Mucosa of stomach (tissue), 1 donor: ENCODE data around the gene PAXX.
"Not testable (repeated sequence)": the region's sequence is repeated elsewhere in the genome, so short reads cannot be mapped to it uniquely, and the experiment has no call there.

Experiments
- H3K27me3 ChIP-seq: one replicate; pipeline ENCODE4 v1.7.0; 2013; ENCODE audit warnings: mild to moderate bottlenecking, low read length; ENCODE audit not compliant: control insufficient read depth, insufficient read depth
- H3K36me3 ChIP-seq: one replicate; pipeline ENCODE4 v1.7.0; 2013; ENCODE audit warnings: low read length; ENCODE audit not compliant: control insufficient read depth, insufficient read depth
- H3K4me1 ChIP-seq: one replicate; pipeline ENCODE4 v1.7.0; 2013; ENCODE audit warnings: mild to moderate bottlenecking, low read length; ENCODE audit not compliant: control insufficient read depth, insufficient read depth
- H3K4me3 ChIP-seq: one replicate; pipeline ENCODE4 v1.7.0; 2013; ENCODE audit warnings: low read length
- H3K9ac ChIP-seq: one replicate; pipeline ENCODE4 v1.7.0; 2013; ENCODE audit warnings: mild to moderate bottlenecking, low read length, moderate library complexity
- H3K9me3 ChIP-seq: one replicate; pipeline ENCODE4 v1.7.0; 2013; ENCODE audit warnings: mild to moderate bottlenecking, low read length, moderate library complexity; ENCODE audit not compliant: control insufficient read depth
- donor health status: Pancreatic carcinoma.

PAXX gene

GRCh38 chr9:136995362-136995761 is 3.1 kb downstream of the PAXX start:
- H3K36me3 ChIP-seq: no peaks in the 10 kb centered on the region
- no peak overlapping the region for H3K9ac ChIP-seq
- H3K4me3 ChIP-seq: no peak overlapping the region
- no peaks in the 10 kb centered on the region for H3K9me3 ChIP-seq
- H3K4me1 ChIP-seq: peaks cover 40% of the 10 kb centered on the region
- H3K27me3 ChIP-seq: peaks cover 4% of the 10 kb centered on the region

- Histone ChIP-seq H3K9ac (no peak overlapping the region), H3K4me1 (peaks cover 40% of the 10 kb centered on the region), H3K36me3 (no peaks in the 10 kb centered on the region), H3K9me3 (no peaks in the 10 kb centered on the region), H3K27me3 (peaks cover 4% of the 10 kb centered on the region), H3K4me3 (peak overlapping the region; percentile 2)
These were observed 3.6 kb downstream of the PAXX start for GRCh38 chr9:136995772-136996311.

- H3K36me3 ChIP-seq: no peaks in the 10 kb centered on the region
- H3K27me3 ChIP-seq: peaks cover 4% of the 10 kb centered on the region
- peak within 1 kb of the TSS; percentile 52 for H3K9ac ChIP-seq
- no peaks in the 10 kb centered on the region for H3K9me3 ChIP-seq
- peaks cover 40% of the 10 kb centered on the region for H3K4me1 ChIP-seq
- peak within 1 kb of the TSS; percentile 49 for H3K4me3 ChIP-seq
These were observed 4.4 kb downstream of the PAXX start, which contains the start of gene CLIC3 for GRCh38 chr9:136996361-136997292. TSS of gene CLIC3 (minus strand) at chr9:136996568. CDS start at chr9:136996543, 25 bp downstream.

GRCh38 chr9:136997371-136997770 is 5.1 kb downstream of the PAXX start:
- Histone ChIP-seq H3K27me3 (peaks cover 4% of the 10 kb centered on the region), H3K4me1 (peaks cover 40% of the 10 kb centered on the region), H3K36me3 (no peaks in the 10 kb centered on the region), H3K9ac (no peak overlapping the region), H3K9me3 (no peaks in the 10 kb centered on the region), H3K4me3 (no peak overlapping the region)

GRCh38 chr9:136997830-136998234 is 5.6 kb downstream of the PAXX start:
- no peaks in the 10 kb centered on the region for H3K9me3 ChIP-seq
- peaks cover 4% of the 10 kb centered on the region for H3K27me3 ChIP-seq
- H3K36me3 ChIP-seq: no peaks in the 10 kb centered on the region
- H3K4me3 ChIP-seq: no peak overlapping the region
- no peak overlapping the region for H3K9ac ChIP-seq
- H3K4me1 ChIP-seq: peaks cover 36% of the 10 kb centered on the region

GRCh38 chr9:137000177-137000930 is 8.1 kb downstream of the PAXX start:
- H3K4me1 ChIP-seq: peaks cover 23% of the 10 kb centered on the region
- no peaks in the 10 kb centered on the region for H3K9me3 ChIP-seq
- no peaks in the 10 kb centered on the region for H3K36me3 ChIP-seq
- no peak overlapping the region for H3K9ac ChIP-seq
- peaks cover 4% of the 10 kb centered on the region for H3K27me3 ChIP-seq
- H3K4me3 ChIP-seq: no peak overlapping the region

GRCh38 chr9:137001857-137002645 is 9.8 kb downstream of the PAXX start:
- Histone ChIP-seq H3K9ac (no peak overlapping the region), H3K27me3 (peaks cover 4% of the 10 kb centered on the region), H3K4me1 (peaks cover 7% of the 10 kb centered on the region), H3K36me3 (no peaks in the 10 kb centered on the region), H3K4me3 (no peak overlapping the region), H3K9me3 (no peaks in the 10 kb centered on the region)

GRCh38 chr9:137002646-137003041 is 10.4 kb downstream of the PAXX start:
- no peaks in the 10 kb centered on the region for H3K9me3 ChIP-seq
- no peak overlapping the region for H3K4me3 ChIP-seq
- H3K36me3 ChIP-seq: no peaks in the 10 kb centered on the region
- H3K27me3 ChIP-seq: no peaks in the 10 kb centered on the region
- H3K9ac ChIP-seq: no peak overlapping the region
- H3K4me1 ChIP-seq: peaks cover under 1% of the 10 kb centered on the region

- H3K4me3 ChIP-seq, H3K36me3 ChIP-seq, H3K4me1 ChIP-seq, H3K27me3 ChIP-seq, H3K9ac ChIP-seq, H3K9me3 ChIP-seq: not testable (repeated sequence)
These were observed 12.1 kb downstream of the PAXX start for GRCh38 chr9:137004285-137004684.

GRCh38 chr9:137006116-137007003 is 14.1 kb downstream of the PAXX start:
- no peak overlapping the region for H3K4me3 ChIP-seq
- no peak overlapping the region for H3K9ac ChIP-seq
- no peaks in the 10 kb centered on the region for H3K27me3 ChIP-seq
- H3K4me1 ChIP-seq: no peaks in the 10 kb centered on the region
- H3K36me3 ChIP-seq: no peaks in the 10 kb centered on the region
- H3K9me3 ChIP-seq: no peaks in the 10 kb centered on the region
